ENCODE measurements around the gene SELENBP1. TPM values are rescaled to one million over a fixed set of nuclear protein-coding genes. Genes with fewer than 3 reads are reported as not detected.

Gene SELENBP1
- total RNA-seq, 6 experiments from 2014 or later = 11.2 to 15.6 (median 14.6) TPM

GRCh38 chr1:151369302-151369610, 3.2 kb downstream of the SELENBP1 start:
- TF ChIP-seq CTCF (IDR thresholded peaks at IDR 0.05) = no peak
- H3K27me3 Mint-ChIP-seq (ENCODE audit: insufficient read depth) = peaks cover 8% of the 10 kb centered on the region
- no peak overlapping the region for H3K4me3 Mint-ChIP-seq
- H3K36me3 Mint-ChIP-seq (ENCODE audit: low read depth) = peaks cover 2% of the 10 kb centered on the region
- H3K9me3 Mint-ChIP-seq = peaks cover under 1% of the 10 kb centered on the region; the same call in 1 of the 2 replicates
- DNase-seq = no peak
- H3K27ac Mint-ChIP-seq = no peak overlapping the region
- peaks cover 29% of the 10 kb centered on the region for H3K4me1 Mint-ChIP-seq (ENCODE audit: low read depth)

- no peak for DNase-seq
- no peak overlapping the region for H3K4me3 Mint-ChIP-seq
- TF ChIP-seq CTCF (IDR thresholded peaks at IDR 0.05) = no peak
- peaks cover 7% of the 10 kb centered on the region for H3K9me3 Mint-ChIP-seq
- H3K27ac Mint-ChIP-seq = no peak overlapping the region
- peaks cover 8% of the 10 kb centered on the region for H3K27me3 Mint-ChIP-seq (ENCODE audit: insufficient read depth)
- peaks cover 9% of the 10 kb centered on the region for H3K36me3 Mint-ChIP-seq (ENCODE audit: low read depth)
- H3K4me1 Mint-ChIP-seq (ENCODE audit: low read depth) = peaks cover 29% of the 10 kb centered on the region
These were observed 3.9 kb downstream of the SELENBP1 start for GRCh38 chr1:151368393-151369301.

- Mint-ChIP-seq H3K36me3 (ENCODE audit: low read depth) (peaks cover 17% of the 10 kb centered on the region), H3K4me1 (ENCODE audit: low read depth) (peaks cover 23% of the 10 kb centered on the region), H3K4me3 (no peak overlapping the region), H3K9me3 (peaks cover 15% of the 10 kb centered on the region), H3K27me3 (ENCODE audit: insufficient read depth) (peaks cover 5% of the 10 kb centered on the region; the same call in 1 of the 2 replicates), H3K27ac (no peak overlapping the region)
- DNase-seq = no peak
- TF ChIP-seq CTCF (IDR thresholded peaks at IDR 0.05) = no peak
These were observed 4.7 kb downstream of the SELENBP1 start for GRCh38 chr1:151367658-151368392.

GRCh38 chr1:151364996-151365395, 7.5 kb downstream of the SELENBP1 start:
- Mint-ChIP-seq H3K4me3 (no peak overlapping the region), H3K9me3 (peaks cover 32% of the 10 kb centered on the region), H3K4me1 (ENCODE audit: low read depth) (0 out of 2 replicates have a peak, but pooled peaks cover 5% of the 10 kb centered on the region), H3K36me3 (ENCODE audit: low read depth) (peaks cover 32% of the 10 kb centered on the region), H3K27ac (no peak overlapping the region), H3K27me3 (ENCODE audit: insufficient read depth) (peaks cover 6% of the 10 kb centered on the region; the same call in 1 of the 2 replicates)
- TF ChIP-seq CTCF (IDR thresholded peaks at IDR 0.05) = peak; percentile 27; the same call in 1 of the 2 replicates
- DNase-seq = no peak

- peaks cover 32% of the 10 kb centered on the region for H3K9me3 Mint-ChIP-seq
- H3K27me3 Mint-ChIP-seq (ENCODE audit: insufficient read depth) = peaks cover 6% of the 10 kb centered on the region; the same call in 1 of the 2 replicates
- H3K36me3 Mint-ChIP-seq (ENCODE audit: low read depth) = peaks cover 32% of the 10 kb centered on the region
- H3K4me1 Mint-ChIP-seq (ENCODE audit: low read depth) = no peaks in the 10 kb centered on the region
- DNase-seq = no peak
- no peak for TF ChIP-seq CTCF (IDR thresholded peaks at IDR 0.05)
- no peak overlapping the region for H3K27ac Mint-ChIP-seq
- H3K4me3 Mint-ChIP-seq = no peak overlapping the region
These were observed 10.0 kb downstream of the SELENBP1 start for GRCh38 chr1:151362308-151363155.

Data from HFFc6 (cell line).